DND-41 (cell line): Measurements from ENCODE around the gene DLGAP1.

Source experiments
- ATAC-seq: fragments of 200-7000 bp; cut with Tn5 transposase; 3 replicates; pipeline ENCODE4 v1.9.1; 2021; ENCODE audit warnings: low read depth; ENCODE audit not compliant: insufficient read depth
- DNase-seq: peaks from one replicate; pipeline ENCODE4 v3.0.0-alpha.2; 2020
- H2AFZ ChIP-seq: 2 replicates; pipeline ENCODE4 v1.6.0; 2012; ENCODE audit warnings: low read depth, low read length
- H3K27ac ChIP-seq: 2 replicates; pipeline ENCODE4 v1.5.1; 2012; ENCODE audit warnings: low read length, inconsistent platforms
- H3K27me3 ChIP-seq: fragments of 200-600 bp; sonication (generic); 2 replicates; pipeline ENCODE4 v1.6.0; 2012; ENCODE audit warnings: low read length, mild to moderate bottlenecking, inconsistent platforms; ENCODE audit not compliant: insufficient read depth, poor library complexity
- H3K36me3 ChIP-seq: 2 replicates; pipeline ENCODE4 v1.5.1; 2012; ENCODE audit warnings: low read length, inconsistent platforms; ENCODE audit not compliant: insufficient read depth
- H3K4me1 ChIP-seq: 2 replicates; pipeline ENCODE4 v1.5.1; 2012; ENCODE audit warnings: mild to moderate bottlenecking, low read length; ENCODE audit not compliant: insufficient read depth
- H3K4me2 ChIP-seq: 2 replicates; pipeline ENCODE4 v1.6.0; 2012; ENCODE audit warnings: mild to moderate bottlenecking, moderate library complexity, low read length, inconsistent platforms; ENCODE audit not compliant: insufficient read depth
- H3K4me3 ChIP-seq, 2 experiments: fragments of 200-600 bp in 1 of 2; shearing (Covaris generic) in 1 of 2; 2 replicates each; pipeline ENCODE4 v1.5.1; 2012 to 2016; ENCODE audit warnings: inconsistent platforms in 2 of 2, low read length in 2 of 2, mild to moderate bottlenecking in 2 of 2, low read depth in 1 of 2, moderate library complexity in 1 of 2
- H3K79me2 ChIP-seq: 2 replicates; pipeline ENCODE4 v1.6.0; 2012; ENCODE audit warnings: low read length, inconsistent platforms; ENCODE audit not compliant: insufficient read depth
- H3K9ac ChIP-seq: 2 replicates; pipeline ENCODE4 v1.6.0; 2012; ENCODE audit warnings: low read depth, mild to moderate bottlenecking, inconsistent platforms, low read length, moderate library complexity
- H3K9me3 ChIP-seq: 2 replicates; pipeline ENCODE4 v1.5.1; 2012; ENCODE audit warnings: low read length, moderate library complexity, mild to moderate bottlenecking, inconsistent platforms; ENCODE audit not compliant: insufficient read depth, severe bottlenecking
- H4K20me1 ChIP-seq: 2 replicates; pipeline ENCODE4 v1.6.0; 2012; ENCODE audit warnings: low read length; ENCODE audit not compliant: insufficient read depth
- CTCF ChIP-seq: IDR thresholded peaks from 2 replicates; pipeline ENCODE4 v1.5.1; 2012; ENCODE audit warnings: borderline replicate concordance, low read length, moderate library complexity, mild to moderate bottlenecking; ENCODE audit not compliant: poor library complexity, severe bottlenecking; ENCODE audit errors: extremely low read depth
- EZH2 ChIP-seq: IDR thresholded peaks from 3 replicates; pipeline ENCODE4 v1.6.1; 2012; ENCODE audit warnings: borderline replicate concordance, low read depth, mild to moderate bottlenecking, moderate library complexity, low read length, inconsistent platforms; ENCODE audit not compliant: severe bottlenecking

DLGAP1 gene

GRCh38 chr18:4246374-4246773 lies 208.7 kb downstream of the DLGAP1 start:
- Histone ChIP-seq H3K9me3 (no peaks in the 10 kb centered on the region), H3K4me3 (no peak overlapping the region), H3K27me3 (no peaks in the 10 kb centered on the region), H2AFZ (no peak overlapping the region), H4K20me1 (no peaks in the 10 kb centered on the region), H3K36me3 (no peaks in the 10 kb centered on the region), H3K9ac (no peak overlapping the region), H3K79me2 (no peaks in the 10 kb centered on the region), H3K27ac (no peak overlapping the region), H3K4me2 (no peak overlapping the region), H3K4me1 (no peaks in the 10 kb centered on the region)
- TF ChIP-seq CTCF (no peak), EZH2 (no peak)
- ATAC-seq, result no peak
- no peak for DNase-seq

- TF ChIP-seq EZH2 (no peak), CTCF (no peak)
- no peak for ATAC-seq
- H3K4me3 ChIP-seq, result no peak overlapping the region
Observed at GRCh38 chr18:4245456-4245855, 209.7 kb downstream of the DLGAP1 start.

GRCh38 chr18:4242431-4243161 lies 212.5 kb downstream of the DLGAP1 start:
- no peak overlapping the region for H3K27ac ChIP-seq
- no peak overlapping the region for H3K9ac ChIP-seq
- H3K4me2 ChIP-seq, result no peak overlapping the region
- no peaks in the 10 kb centered on the region for H3K9me3 ChIP-seq
- H3K4me3 ChIP-seq, result no peak overlapping the region
- no peaks in the 10 kb centered on the region for H4K20me1 ChIP-seq
- TF ChIP-seq EZH2 (no peak), CTCF (no peak)
- no peaks in the 10 kb centered on the region for H3K36me3 ChIP-seq
- ATAC-seq, result no peak
- H3K79me2 ChIP-seq, result no peaks in the 10 kb centered on the region
- no peaks in the 10 kb centered on the region for H3K27me3 ChIP-seq
- no peaks in the 10 kb centered on the region for H3K4me1 ChIP-seq
- H2AFZ ChIP-seq, result no peak overlapping the region
- no peak for DNase-seq

More at GRCh38 chr18:4245456-4245855, 209.7 kb downstream of the DLGAP1 start:
- Histone ChIP-seq H3K9ac (no peak overlapping the region), H3K27me3 (no peaks in the 10 kb centered on the region), H2AFZ (no peak overlapping the region), H3K79me2 (no peaks in the 10 kb centered on the region), H3K4me1 (no peaks in the 10 kb centered on the region), H3K36me3 (no peaks in the 10 kb centered on the region), H3K9me3 (no peaks in the 10 kb centered on the region), H4K20me1 (no peaks in the 10 kb centered on the region), H3K4me2 (no peak overlapping the region), H3K27ac (no peak overlapping the region)
- no peak for DNase-seq
